ENCODE data around the gene EPHA5. TPM values are rescaled to one million over a fixed set of nuclear protein-coding genes. Genes with fewer than 3 reads are reported as not detected.
A peak's percentile ranks its signal among the peaks of the same experiment; 100 is the strongest.

Gene EPHA5
- total RNA-seq, 1 experiment from 2014 or later: 0.28 TPM

DNA sequence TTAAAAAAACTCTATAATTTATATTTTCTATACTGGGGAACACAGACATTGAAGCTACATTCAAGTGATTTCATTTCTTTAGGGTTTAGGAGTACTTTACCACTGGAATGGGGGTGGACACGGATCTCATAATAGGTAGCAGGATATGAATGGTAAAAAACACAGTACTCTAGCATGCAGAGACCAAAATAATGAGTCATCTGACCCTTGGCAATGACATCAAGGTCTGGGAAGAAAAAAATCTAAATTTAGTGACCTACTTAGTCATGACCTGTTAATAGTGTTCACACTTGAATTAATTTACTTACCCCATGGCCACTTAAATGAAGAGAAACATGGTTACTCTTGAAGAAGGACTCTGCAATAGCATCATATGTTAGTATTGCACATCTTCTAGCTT is 187.9 kb downstream of the EPHA5 start:
- peak; percentile 69 for DNase-seq (ENCODE audit: unreplicated experiment)
- TF ChIP-seq, protein P1, sequence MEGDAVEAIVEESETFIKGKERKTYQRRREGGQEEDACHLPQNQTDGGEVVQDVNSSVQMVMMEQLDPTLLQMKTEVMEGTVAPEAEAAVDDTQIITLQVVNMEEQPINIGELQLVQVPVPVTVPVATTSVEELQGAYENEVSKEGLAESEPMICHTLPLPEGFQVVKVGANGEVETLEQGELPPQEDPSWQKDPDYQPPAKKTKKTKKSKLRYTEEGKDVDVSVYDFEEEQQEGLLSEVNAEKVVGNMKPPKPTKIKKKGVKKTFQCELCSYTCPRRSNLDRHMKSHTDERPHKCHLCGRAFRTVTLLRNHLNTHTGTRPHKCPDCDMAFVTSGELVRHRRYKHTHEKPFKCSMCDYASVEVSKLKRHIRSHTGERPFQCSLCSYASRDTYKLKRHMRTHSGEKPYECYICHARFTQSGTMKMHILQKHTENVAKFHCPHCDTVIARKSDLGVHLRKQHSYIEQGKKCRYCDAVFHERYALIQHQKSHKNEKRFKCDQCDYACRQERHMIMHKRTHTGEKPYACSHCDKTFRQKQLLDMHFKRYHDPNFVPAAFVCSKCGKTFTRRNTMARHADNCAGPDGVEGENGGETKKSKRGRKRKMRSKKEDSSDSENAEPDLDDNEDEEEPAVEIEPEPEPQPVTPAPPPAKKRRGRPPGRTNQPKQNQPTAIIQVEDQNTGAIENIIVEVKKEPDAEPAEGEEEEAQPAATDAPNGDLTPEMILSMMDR (IDR thresholded peaks at IDR 0.05; ENCODE audit: unreplicated experiment): no peak
- H3K36me3 Mint-ChIP-seq (ENCODE audit: insufficient read depth, unreplicated experiment): no peaks in the 10 kb centered on the region
- no peak overlapping the region for H3K27ac Mint-ChIP-seq (ENCODE audit: low read depth, unreplicated experiment)
- ChIA-PET POLR2A (no interaction called here), CTCF (interaction anchor here (0.6 kb wide), 1 partner anchor 1888 kb away, joined by 3 read pairs; no protein-coding TSS in a partner anchor)
- H3K9me3 Mint-ChIP-seq (ENCODE audit: unreplicated experiment): no peaks in the 10 kb centered on the region
- H3K4me3 Mint-ChIP-seq (ENCODE audit: unreplicated experiment): no peak overlapping the region
- no TSS peak for BruUV-seq (replicated peaks)
- intact Hi-C loops (cut with micrococcal nuclease): no loop called here
- H3K27me3 Mint-ChIP-seq (ENCODE audit: insufficient read depth, unreplicated experiment): no peaks in the 10 kb centered on the region
- H3K4me1 Mint-ChIP-seq (ENCODE audit: insufficient read depth, unreplicated experiment): no peaks in the 10 kb centered on the region

DNA sequence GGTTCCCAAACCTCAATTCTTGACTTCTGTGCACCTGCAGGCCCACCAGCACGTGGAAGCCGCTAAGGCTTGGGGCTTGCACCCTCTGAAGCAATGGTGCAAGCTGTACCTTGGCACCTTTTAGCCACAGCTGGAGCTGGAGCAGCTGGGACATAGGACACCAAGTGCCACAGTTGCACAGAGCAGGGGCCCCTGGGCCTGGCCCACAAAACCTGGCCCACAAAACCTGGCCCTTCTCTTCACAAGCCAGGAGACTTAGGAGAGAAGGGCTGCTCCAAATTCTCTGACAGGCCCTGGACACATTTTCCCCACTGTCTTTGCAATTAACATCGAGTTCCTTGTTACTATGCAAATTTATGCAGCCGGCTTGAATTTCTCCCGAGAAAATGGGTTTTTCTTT is 197.8 kb downstream of the EPHA5 start:
- intact Hi-C loops (cut with micrococcal nuclease): no loop called here
- no peak overlapping the region for H3K27ac Mint-ChIP-seq (ENCODE audit: low read depth, unreplicated experiment)
- H3K9me3 Mint-ChIP-seq (ENCODE audit: unreplicated experiment): no peaks in the 10 kb centered on the region
- ChIA-PET POLR2A (no interaction called here), CTCF (interaction anchor here (0.5 kb wide), 1 partner anchor 1286 kb away, joined by 3 read pairs; no protein-coding TSS in a partner anchor)
- no TSS peak for BruUV-seq (replicated peaks)
- no peak overlapping the region for H3K4me3 Mint-ChIP-seq (ENCODE audit: unreplicated experiment)
- TF ChIP-seq, protein P1 (IDR thresholded peaks at IDR 0.05; ENCODE audit: unreplicated experiment): no peak
- no peaks in the 10 kb centered on the region for H3K36me3 Mint-ChIP-seq (ENCODE audit: insufficient read depth, unreplicated experiment)
- no peaks in the 10 kb centered on the region for H3K27me3 Mint-ChIP-seq (ENCODE audit: insufficient read depth, unreplicated experiment)
- no peaks in the 10 kb centered on the region for H3K4me1 Mint-ChIP-seq (ENCODE audit: insufficient read depth, unreplicated experiment)
- DNase-seq (ENCODE audit: unreplicated experiment): no peak

DNA sequence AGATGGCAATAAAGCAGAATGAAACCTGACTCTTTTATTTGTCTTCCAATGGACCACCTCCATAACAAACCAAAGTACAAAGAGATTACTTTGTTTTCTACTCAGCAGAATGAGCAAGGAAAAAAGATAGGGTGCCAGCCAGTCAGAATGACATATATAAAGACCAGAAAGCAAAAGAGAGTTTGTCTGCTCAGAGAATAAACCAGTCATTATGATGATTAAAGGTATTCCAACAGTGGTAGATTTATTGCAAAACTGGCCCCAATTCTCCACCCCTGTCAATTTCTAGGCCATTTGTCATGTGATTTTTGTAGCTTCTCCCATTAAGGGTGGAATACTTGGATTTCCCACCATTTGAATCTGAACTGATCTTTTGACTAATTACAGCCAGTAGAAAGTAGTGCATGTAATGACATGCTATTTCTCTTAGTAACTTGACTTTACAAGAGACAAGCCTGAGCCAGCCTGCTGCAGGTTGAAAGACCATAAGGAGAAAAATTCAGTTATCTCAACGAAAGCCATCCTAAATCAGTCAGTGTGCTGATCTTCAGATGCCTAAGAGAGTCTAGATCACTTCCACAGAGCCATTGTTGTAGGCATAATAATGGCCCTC is 203.1 kb downstream of the EPHA5 start:
- H3K4me3 Mint-ChIP-seq (ENCODE audit: unreplicated experiment): no peak overlapping the region
- H3K36me3 Mint-ChIP-seq (ENCODE audit: insufficient read depth, unreplicated experiment): no peaks in the 10 kb centered on the region
- no TSS peak for BruUV-seq (replicated peaks)
- intact Hi-C loops (cut with micrococcal nuclease): no loop called here
- ChIA-PET POLR2A (no interaction called here), CTCF (no interaction called here)
- no peak overlapping the region for H3K27ac Mint-ChIP-seq (ENCODE audit: low read depth, unreplicated experiment)
- TF ChIP-seq, protein P1 (IDR thresholded peaks at IDR 0.05; ENCODE audit: unreplicated experiment): no peak
- no peak for DNase-seq (ENCODE audit: unreplicated experiment)
- H3K4me1 Mint-ChIP-seq (ENCODE audit: insufficient read depth, unreplicated experiment): no peaks in the 10 kb centered on the region
- H3K27me3 Mint-ChIP-seq (ENCODE audit: insufficient read depth, unreplicated experiment): no peaks in the 10 kb centered on the region
- peaks cover 15% of the 10 kb centered on the region for H3K9me3 Mint-ChIP-seq (ENCODE audit: unreplicated experiment)

DNA sequence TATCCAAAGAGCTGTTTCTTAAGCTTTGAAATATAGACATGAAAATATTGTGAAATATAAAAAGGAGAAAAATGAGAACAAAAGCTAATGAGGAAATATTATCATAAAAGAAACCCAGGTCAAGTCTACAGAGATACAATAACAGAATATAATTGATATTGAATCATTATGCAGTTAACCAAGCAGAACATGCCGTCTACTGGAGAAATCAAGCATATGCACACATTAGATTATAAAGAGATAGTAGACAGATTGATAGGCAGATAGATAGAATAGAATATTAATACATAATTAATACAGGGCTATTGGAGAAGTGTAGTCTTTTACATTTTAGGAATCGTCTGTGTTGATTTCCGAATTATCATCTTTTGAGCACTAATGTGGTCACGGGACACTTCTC is 208.5 kb downstream of the EPHA5 start:
- ChIA-PET POLR2A (no interaction called here), CTCF (interaction anchor here (1.6 kb wide), 1 partner anchor 10 kb away, joined by 3 read pairs; no protein-coding TSS in a partner anchor)
- BruUV-seq (replicated peaks): no TSS peak

More for the DNA sequence above, 208.5 kb downstream of the EPHA5 start:
- Mint-ChIP-seq H3K27ac (ENCODE audit: low read depth, unreplicated experiment) (no peak overlapping the region), H3K9me3 (ENCODE audit: unreplicated experiment) (peaks cover 15% of the 10 kb centered on the region), H3K4me1 (ENCODE audit: insufficient read depth, unreplicated experiment) (no peaks in the 10 kb centered on the region), H3K4me3 (ENCODE audit: unreplicated experiment) (no peak overlapping the region), H3K27me3 (ENCODE audit: insufficient read depth, unreplicated experiment) (no peaks in the 10 kb centered on the region), H3K36me3 (ENCODE audit: insufficient read depth, unreplicated experiment) (no peaks in the 10 kb centered on the region)
- intact Hi-C loops (cut with micrococcal nuclease): no loop called here
- DNase-seq (ENCODE audit: unreplicated experiment): no peak
- TF ChIP-seq, protein P1 (IDR thresholded peaks at IDR 0.05; ENCODE audit: unreplicated experiment): no peak
